ENCODE data around the gene DDIT3. TPM values are rescaled to one million over a fixed set of nuclear protein-coding genes. Genes with fewer than 3 reads are reported as not detected.
"Not testable (repeated sequence)": the region's sequence is repeated elsewhere in the genome, so short reads cannot be mapped to it uniquely, and the experiment has no call there.

DDIT3 gene
- total and polyA plus RNA-seq, 2 donors (not counting 1 experiment from before 2014, with no cell fraction given): 35.6 to 159 TPM

GRCh38 chr12:57514720-57515407, 5.5 kb downstream of the DDIT3 start:
- no peak for ATAC-seq (ENCODE audit: low read depth)
- ChIA-PET CTCF (interaction anchor here (1.2 kb wide), 1 partner anchor 54 kb away, joined by 3 read pairs; no protein-coding TSS in a partner anchor), POLR2A (interaction anchor here (0.6 to 0.7 kb wide), 2 partner anchors 13 to 18 kb away, joined by 4 to 5 read pairs; no protein-coding TSS in a partner anchor)
- Mint-ChIP-seq H3K27me3 (no peaks in the 10 kb centered on the region), H3K27ac (no peak overlapping the region), H3K4me1 (peaks cover 18% of the 10 kb centered on the region), H3K4me3 (no peak overlapping the region), H3K9me3 (ENCODE audit: insufficient read depth) (no peaks in the 10 kb centered on the region)
- Histone ChIP-seq H4K20me1 (ENCODE audit: control insufficient read depth, insufficient read depth, low read length, poor library complexity, severe bottlenecking) (peaks cover 19% of the 10 kb centered on the region), H3K4me3 (ENCODE audit: control extremely low read depth in 1 of 5, extremely low read depth in 1 of 5, insufficient read depth in 1 of 5, low read depth in 2 of 5, low read length in 4 of 5) (no peak overlapping the region), H3K9ac (ENCODE audit: low read length) (no peak overlapping the region), H3K27ac (ENCODE audit: low read length in 2 of 2) (no peak overlapping the region), H3K79me2 (ENCODE audit: control insufficient read depth, insufficient read depth, low read length) (peaks cover 22% of the 10 kb centered on the region), H3K27me3 (replicated peaks in 1 of 4; ENCODE audit: control extremely low read depth in 1 of 4, control insufficient read depth in 3 of 4, insufficient read depth in 4 of 4, low read length in 3 of 4) (no peaks in the 10 kb centered on the region), H3K36me3 (replicated peaks in 1 of 2; ENCODE audit: control extremely low read depth in 1 of 2, control insufficient read depth in 1 of 2, extremely low read depth in 1 of 2, insufficient read depth in 2 of 2, low read length in 1 of 2) (peaks cover 27 to 70% of the 10 kb centered on the region in 2 experiments), H2AFZ (ENCODE audit: insufficient read depth, low read depth, low read length, poor library complexity, severe bottlenecking) (no peak overlapping the region), H3K9me3 (ENCODE audit: control extremely low read depth in 1 of 3, control insufficient read depth in 2 of 3, insufficient read depth in 1 of 3, low read length in 2 of 3) (no peaks in the 10 kb centered on the region), H3K4me2 (replicated peaks; ENCODE audit: low read depth, low read length, poor library complexity, severe bottlenecking) (no peak overlapping the region), H3K4me1 (ENCODE audit: control insufficient read depth in 2 of 2, insufficient read depth in 2 of 2, low read length in 2 of 2) (peaks cover 15 to 20% of the 10 kb centered on the region in 2 donors)
- no peak for DNase-seq
- TF ChIP-seq CTCF (IDR thresholded peaks at IDR 0.05) (no peak), EZH2 (IDR thresholded peaks at IDR 0.05; ENCODE audit: borderline replicate concordance, insufficient read depth, low read depth, low read length, poor library complexity, severe bottlenecking) (no peak)
- intact Hi-C loops (cut with micrococcal nuclease): no loop called here
- WGBS (ENCODE audit: insufficient coverage): 92% methylated on average over 4 of the region's 9 CpGs

- WGBS (ENCODE audit: insufficient coverage): 94% methylated on average over 5 of the region's 9 CpGs
- POLR2A ChIA-PET: interaction anchor here (0.5 to 0.7 kb wide), 3 partner anchors 9 to 90 kb away, joined by 3 to 5 read pairs (median 3); no protein-coding TSS in a partner anchor
- intact Hi-C loops (cut with micrococcal nuclease): not testable (repeated sequence)
Observed at GRCh38 chr12:57514246-57514645, 6.1 kb downstream of the DDIT3 start.

GRCh38 chr12:57513677-57514076, 6.6 kb downstream of the DDIT3 start:
- CTCF ChIA-PET; H2AFZ ChIP-seq (ENCODE audit: insufficient read depth, low read depth, low read length, poor library complexity, severe bottlenecking); H3K9ac ChIP-seq (ENCODE audit: low read length); H3K9me3 ChIP-seq (ENCODE audit: control extremely low read depth in 1 of 3, control insufficient read depth in 2 of 3, insufficient read depth in 1 of 3, low read length in 2 of 3); H3K27me3 ChIP-seq (replicated peaks in 1 of 4; ENCODE audit: control extremely low read depth in 1 of 4, control insufficient read depth in 3 of 4, insufficient read depth in 4 of 4, low read length in 3 of 4); H3K4me3 Mint-ChIP-seq; H3K27me3 Mint-ChIP-seq; H3K4me2 ChIP-seq (replicated peaks; ENCODE audit: low read depth, low read length, poor library complexity, severe bottlenecking); ATAC-seq (ENCODE audit: low read depth); H3K27ac ChIP-seq (ENCODE audit: low read length in 2 of 2); DNase-seq; H4K20me1 ChIP-seq (ENCODE audit: control insufficient read depth, insufficient read depth, low read length, poor library complexity, severe bottlenecking); intact Hi-C loops (cut with micrococcal nuclease); H3K27ac Mint-ChIP-seq; H3K4me1 ChIP-seq (ENCODE audit: control insufficient read depth in 2 of 2, insufficient read depth in 2 of 2, low read length in 2 of 2); H3K4me3 ChIP-seq (ENCODE audit: control extremely low read depth in 1 of 5, extremely low read depth in 1 of 5, insufficient read depth in 1 of 5, low read depth in 2 of 5, low read length in 4 of 5); H3K9me3 Mint-ChIP-seq (ENCODE audit: insufficient read depth): not testable (repeated sequence)
- Histone ChIP-seq H3K79me2 (ENCODE audit: control insufficient read depth, insufficient read depth, low read length) (peaks cover 11% of the 10 kb centered on the region), H3K36me3 (replicated peaks in 1 of 2; ENCODE audit: control extremely low read depth in 1 of 2, control insufficient read depth in 1 of 2, extremely low read depth in 1 of 2, insufficient read depth in 2 of 2, low read length in 1 of 2) (peaks cover 27 to 73% of the 10 kb centered on the region in 2 experiments)
- POLR2A ChIA-PET: interaction anchor here (0.6 kb wide), 1 partner anchor 90 kb away, joined by 3 read pairs; no protein-coding TSS in a partner anchor
- 88% methylated on average over 5 of the region's 6 CpGs for WGBS (ENCODE audit: insufficient coverage)
- peaks cover 10% of the 10 kb centered on the region for H3K4me1 Mint-ChIP-seq

More at GRCh38 chr12:57514246-57514645, 6.1 kb downstream of the DDIT3 start:
- ATAC-seq (ENCODE audit: low read depth); H3K27me3 Mint-ChIP-seq; H3K27ac Mint-ChIP-seq; H3K4me2 ChIP-seq (replicated peaks; ENCODE audit: low read depth, low read length, poor library complexity, severe bottlenecking); H3K4me3 Mint-ChIP-seq; H3K27me3 ChIP-seq (replicated peaks in 1 of 4; ENCODE audit: control extremely low read depth in 1 of 4, control insufficient read depth in 3 of 4, insufficient read depth in 4 of 4, low read length in 3 of 4); H3K9me3 Mint-ChIP-seq (ENCODE audit: insufficient read depth); H3K9me3 ChIP-seq (ENCODE audit: control extremely low read depth in 1 of 3, control insufficient read depth in 2 of 3, insufficient read depth in 1 of 3, low read length in 2 of 3); H2AFZ ChIP-seq (ENCODE audit: insufficient read depth, low read depth, low read length, poor library complexity, severe bottlenecking); DNase-seq; H3K27ac ChIP-seq (ENCODE audit: low read length in 2 of 2); H3K9ac ChIP-seq (ENCODE audit: low read length); H3K4me3 ChIP-seq (ENCODE audit: control extremely low read depth in 1 of 5, extremely low read depth in 1 of 5, insufficient read depth in 1 of 5, low read depth in 2 of 5, low read length in 4 of 5); CTCF ChIA-PET: not testable (repeated sequence)
- Histone ChIP-seq H3K36me3 (replicated peaks in 1 of 2; ENCODE audit: control extremely low read depth in 1 of 2, control insufficient read depth in 1 of 2, extremely low read depth in 1 of 2, insufficient read depth in 2 of 2, low read length in 1 of 2) (peaks cover 27 to 73% of the 10 kb centered on the region in 2 experiments), H3K79me2 (ENCODE audit: control insufficient read depth, insufficient read depth, low read length) (peaks cover 17% of the 10 kb centered on the region), H3K4me1 (ENCODE audit: control insufficient read depth in 2 of 2, insufficient read depth in 2 of 2, low read length in 2 of 2) (peaks cover 11 to 14% of the 10 kb centered on the region in 2 donors), H4K20me1 (ENCODE audit: control insufficient read depth, insufficient read depth, low read length, poor library complexity, severe bottlenecking) (peaks cover 12% of the 10 kb centered on the region)
- peaks cover 15% of the 10 kb centered on the region for H3K4me1 Mint-ChIP-seq

Data from B cell (primary cell).